Measurements from ENCODE around the gene MCC.

The MCC gene

DNA sequence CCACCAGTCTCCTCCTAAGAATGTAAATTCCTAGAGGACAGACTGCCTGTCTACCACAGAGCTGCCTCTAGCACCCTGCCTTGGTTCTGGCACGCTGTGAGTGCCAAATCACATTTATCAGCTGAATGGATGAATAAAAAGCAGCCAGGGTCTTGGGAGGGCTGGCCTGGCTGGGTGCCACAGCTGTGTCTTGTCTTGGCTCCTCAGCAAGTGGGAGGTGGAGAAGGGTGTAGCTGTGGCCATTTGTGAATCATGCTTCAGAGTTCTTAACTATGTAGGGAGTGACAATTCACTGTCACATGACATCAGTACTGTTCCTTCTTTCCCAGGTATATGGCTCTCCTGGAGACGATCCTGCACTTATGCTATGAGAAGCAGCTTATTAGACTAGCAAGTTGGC is 441.0 kb downstream of the MCC start:
- H3K9me3 ChIP-seq (ENCODE audit: control insufficient read depth, insufficient read depth, low read depth, low read length), result no peaks in the 10 kb centered on the region
- ChIA-PET CTCF (interaction anchor here (0.6 kb wide), 1 partner anchor 533 kb away, joined by 3 read pairs; no protein-coding TSS in a partner anchor), POLR2A (no interaction called here)
- no peak overlapping the region for H3K4me3 ChIP-seq (ENCODE audit: low read depth, low read length)
- TF ChIP-seq ZNF571 (tag by site-specific recombination; IDR thresholded peaks at IDR 0.05), result no peak
- TF ChIP-seq ZNF423 (tag by site-specific recombination; IDR thresholded peaks at IDR 0.05), result no peak
- TF ChIP-seq ZNF239 (tag by site-specific recombination; IDR thresholded peaks at IDR 0.05), result no peak
- TF ChIP-seq, protein P1, sequence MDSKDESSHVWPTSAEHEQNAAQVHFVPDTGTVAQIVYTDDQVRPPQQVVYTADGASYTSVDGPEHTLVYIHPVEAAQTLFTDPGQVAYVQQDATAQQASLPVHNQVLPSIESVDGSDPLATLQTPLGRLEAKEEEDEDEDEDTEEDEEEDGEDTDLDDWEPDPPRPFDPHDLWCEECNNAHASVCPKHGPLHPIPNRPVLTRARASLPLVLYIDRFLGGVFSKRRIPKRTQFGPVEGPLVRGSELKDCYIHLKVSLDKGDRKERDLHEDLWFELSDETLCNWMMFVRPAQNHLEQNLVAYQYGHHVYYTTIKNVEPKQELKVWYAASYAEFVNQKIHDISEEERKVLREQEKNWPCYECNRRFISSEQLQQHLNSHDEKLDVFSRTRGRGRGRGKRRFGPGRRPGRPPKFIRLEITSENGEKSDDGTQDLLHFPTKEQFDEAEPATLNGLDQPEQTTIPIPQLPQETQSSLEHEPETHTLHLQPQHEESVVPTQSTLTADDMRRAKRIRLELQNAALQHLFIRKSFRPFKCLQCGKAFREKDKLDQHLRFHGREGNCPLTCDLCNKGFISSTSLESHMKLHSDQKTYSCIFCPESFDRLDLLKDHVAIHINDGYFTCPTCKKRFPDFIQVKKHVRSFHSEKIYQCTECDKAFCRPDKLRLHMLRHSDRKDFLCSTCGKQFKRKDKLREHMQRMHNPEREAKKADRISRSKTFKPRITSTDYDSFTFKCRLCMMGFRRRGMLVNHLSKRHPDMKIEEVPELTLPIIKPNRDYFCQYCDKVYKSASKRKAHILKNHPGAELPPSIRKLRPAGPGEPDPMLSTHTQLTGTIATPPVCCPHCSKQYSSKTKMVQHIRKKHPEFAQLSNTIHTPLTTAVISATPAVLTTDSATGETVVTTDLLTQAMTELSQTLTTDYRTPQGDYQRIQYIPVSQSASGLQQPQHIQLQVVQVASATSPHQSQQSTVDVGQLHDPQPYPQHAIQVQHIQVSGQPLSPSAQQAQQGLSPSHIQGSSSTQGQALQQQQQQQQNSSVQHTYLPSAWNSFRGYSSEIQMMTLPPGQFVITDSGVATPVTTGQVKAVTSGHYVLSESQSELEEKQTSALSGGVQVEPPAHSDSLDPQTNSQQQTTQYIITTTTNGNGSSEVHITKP (tag by site-specific recombination; IDR thresholded peaks at IDR 0.05), result no peak
- TF ChIP-seq ZNF626 (tag by site-specific recombination; IDR thresholded peaks at IDR 0.05), result no peak
- TF ChIP-seq ZNF292 (tag by site-specific recombination; IDR thresholded peaks at IDR 0.05; ENCODE audit: borderline replicate concordance, low read depth), result no peak
- TF ChIP-seq ZNF692 (tag by site-specific recombination; IDR thresholded peaks at IDR 0.05), result no peak
- no peak for TF ChIP-seq ZNF37A (tag by site-specific recombination; IDR thresholded peaks at IDR 0.05)
- no peak for TF ChIP-seq ZNF16 (tag by site-specific recombination; IDR thresholded peaks at IDR 0.05; ENCODE audit: low read depth)
- peaks cover 1 to 66% of the 10 kb centered on the region in 2 experiments; a peak in 2 of 3 replicates for H3K36me3 ChIP-seq (ENCODE audit: control insufficient read depth in 2 of 2, insufficient read depth in 1 of 2, low read length in 2 of 2)
- H3K27ac ChIP-seq (ENCODE audit: extremely low read depth, low read depth, low read length), result no peak overlapping the region
- H3K4me1 ChIP-seq (ENCODE audit: control insufficient read depth, insufficient read depth, low read length), result no peaks in the 10 kb centered on the region

GRCh38 chr5:113044776-113045465 is 443.3 kb downstream of the MCC start:
- no peaks in the 10 kb centered on the region for H3K9me3 ChIP-seq (ENCODE audit: control insufficient read depth, insufficient read depth, low read depth, low read length)
- ChIA-PET POLR2A (no interaction called here), CTCF (interaction anchor here (0.9 kb wide), 1 partner anchor 494 kb away, joined by 3 read pairs; no protein-coding TSS in a partner anchor)
- no peak overlapping the region for H3K4me3 ChIP-seq (ENCODE audit: low read depth, low read length)
- peaks cover 4 to 67% of the 10 kb centered on the region in 2 experiments; a peak in 2 of 3 replicates for H3K36me3 ChIP-seq (ENCODE audit: control insufficient read depth in 2 of 2, insufficient read depth in 1 of 2, low read length in 2 of 2)
- TF ChIP-seq ZNF138 (tag by site-specific recombination; IDR thresholded peaks at IDR 0.05; ENCODE audit: borderline replicate concordance) (no peak), TSHZ1 (tag by site-specific recombination; IDR thresholded peaks at IDR 0.05; ENCODE audit: borderline replicate concordance) (no peak), ZNF645 (tag by site-specific recombination; IDR thresholded peaks at IDR 0.05) (no peak), ZNF341 (tag by site-specific recombination; IDR thresholded peaks at IDR 0.05; ENCODE audit: low read depth) (no peak), ZNF621 (tag by site-specific recombination; IDR thresholded peaks at IDR 0.05) (no peak), SP2 (tag by site-specific recombination; IDR thresholded peaks at IDR 0.05) (no peak), ZNF335 (tag by site-specific recombination; conservative IDR thresholded peaks at IDR 0.05) (no peak), PRDM1 (tag by site-specific recombination; IDR thresholded peaks at IDR 0.05) (no peak), ZNF623 (tag by site-specific recombination; IDR thresholded peaks at IDR 0.05) (no peak)
- no peak overlapping the region for H3K27ac ChIP-seq (ENCODE audit: extremely low read depth, low read depth, low read length)
- H3K4me1 ChIP-seq (ENCODE audit: control insufficient read depth, insufficient read depth, low read length), result no peaks in the 10 kb centered on the region
